Stimulated activated naive B cell treated with anti-CD40 and anti-IgM and Interleukin-4, amounts not matched to agents 10 μg/mL and 1 μg/mL and 100 μg/mL, for 72 hours (primary cell): ENCODE results near the gene OR11H7.
A peak's percentile ranks its signal among the peaks of the same experiment; 100 is the strongest.
"Not testable (repeated sequence)": the region's sequence is repeated elsewhere in the genome, so short reads cannot be mapped to it uniquely, and the experiment has no call there.

Source experiments
- ATAC-seq, 2 donors: fragments of 150-1000 bp; cut with Tn5 transposase; replicated peaks; 2 replicates each; pipeline ENCODE4 v1.10.0; 2021; ENCODE audit warnings: moderate library complexity in 1 of 2
- DNase-seq: peaks from one replicate; pipeline ENCODE4 v3.0.0; 2021
- H3K27ac Mint-ChIP-seq: one replicate; pipeline ENCODE4 v1.8.0; 2022; ENCODE audit warnings: mild to moderate bottlenecking, mixed read lengths
- H3K27me3 Mint-ChIP-seq, 2 donors: one replicate each; pipeline ENCODE4 v1.8.0; 2022; ENCODE audit warnings: mixed read lengths in 2 of 2
- H3K36me3 Mint-ChIP-seq, 2 donors: one replicate each; pipeline ENCODE4 v1.8.0; 2022; ENCODE audit warnings: mixed read lengths in 2 of 2, mild to moderate bottlenecking in 1 of 2
- H3K4me1 Mint-ChIP-seq, 2 donors: one replicate each; pipeline ENCODE4 v1.8.0; 2022; ENCODE audit warnings: mixed read lengths in 2 of 2, mild to moderate bottlenecking in 1 of 2
- H3K4me3 Mint-ChIP-seq, 2 donors: one replicate each; pipeline ENCODE4 v1.8.0; 2022; ENCODE audit warnings: mild to moderate bottlenecking in 2 of 2, mixed read lengths in 2 of 2, moderate library complexity in 1 of 2
- H3K9me3 Mint-ChIP-seq, 2 donors: one replicate each; pipeline ENCODE4 v1.8.0; 2022; ENCODE audit warnings: mixed read lengths in 2 of 2, mild to moderate bottlenecking in 1 of 2

Gene OR11H7

DNA sequence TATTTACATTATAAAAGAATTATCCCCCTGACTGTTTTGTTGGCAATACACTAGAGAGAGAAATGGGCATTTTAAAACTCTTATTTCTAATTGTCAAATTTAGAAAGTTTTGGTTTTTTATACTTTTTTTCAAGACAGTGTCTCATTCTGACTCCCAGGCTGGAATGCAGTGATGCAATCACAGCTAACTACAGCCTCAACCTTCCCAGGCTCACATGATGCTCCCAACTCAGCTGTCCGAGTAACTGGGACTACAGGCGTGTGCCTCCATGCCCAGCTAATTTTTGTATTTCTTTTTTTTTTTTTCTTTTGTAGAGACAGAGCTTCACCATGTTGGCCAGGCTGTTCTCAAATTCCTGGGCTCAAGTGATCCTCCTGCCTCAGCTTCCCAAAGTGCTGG lies 13.6 kb upstream of the OR11H7 start:
- no peaks in the 10 kb centered on the region for H3K4me1 Mint-ChIP-seq
- no peak overlapping the region for H3K4me3 Mint-ChIP-seq
- H3K9me3 Mint-ChIP-seq, result peaks cover 0 to 8% of the 10 kb centered on the region in 2 donors
- H3K36me3 Mint-ChIP-seq, result peaks cover 3 to 4% of the 10 kb centered on the region in 2 donors
- no peak overlapping the region for H3K27ac Mint-ChIP-seq
- DNase-seq (no peak), ATAC-seq (no peak)
- H3K27me3 Mint-ChIP-seq, result peaks cover 12 to 15% of the 10 kb centered on the region in 2 donors

DNA sequence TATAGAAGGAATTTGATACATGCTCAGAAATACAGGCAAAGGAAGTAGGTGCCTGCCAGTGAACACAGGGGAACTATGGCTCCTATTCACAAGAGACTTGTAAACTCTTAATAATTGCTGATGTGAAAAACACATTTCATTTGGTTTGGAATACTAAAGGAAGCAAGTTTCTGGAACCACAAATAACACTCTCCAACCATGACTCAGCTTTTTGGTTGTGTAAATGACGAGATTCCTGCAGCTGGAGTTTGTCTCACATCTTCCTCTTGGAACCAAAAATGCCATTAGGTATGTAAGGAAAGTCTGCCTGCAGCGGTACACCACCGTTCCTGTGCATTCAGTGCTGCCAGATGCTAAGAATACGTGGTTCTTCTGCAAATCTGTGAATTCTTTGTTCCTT lies 9.7 kb upstream of the OR11H7 start:
- Mint-ChIP-seq H3K36me3 (peaks cover 0 to 2% of the 10 kb centered on the region in 2 donors), H3K4me3 (no peak overlapping the region), H3K27me3 (peaks cover 8 to 12% of the 10 kb centered on the region in 2 donors), H3K27ac (no peak overlapping the region), H3K4me1 (no peaks in the 10 kb centered on the region), H3K9me3 (peaks cover 0 to 7% of the 10 kb centered on the region in 2 donors)
- ATAC-seq, result no peak
- no peak for DNase-seq

GRCh38 chr14:20223410-20223809 lies 5.4 kb upstream of the OR11H7 start, which contains the start of gene OR11H6:
OR11H6 (plus strand) TSS chr14:20223710; CDS start chr14:20223710, 0 bp downstream.
- ATAC-seq, result no peak
- peaks cover 0 to 2% of the 10 kb centered on the region in 2 donors for H3K9me3 Mint-ChIP-seq
- peaks cover 9 to 16% of the 10 kb centered on the region in 2 donors for H3K27me3 Mint-ChIP-seq
- no peak within 1 kb of the TSS for H3K27ac Mint-ChIP-seq
- DNase-seq, result no peak
- no peaks in the 10 kb centered on the region for H3K36me3 Mint-ChIP-seq
- H3K4me3 Mint-ChIP-seq, result no peak within 1 kb of the TSS
- no peaks in the 10 kb centered on the region for H3K4me1 Mint-ChIP-seq

DNA sequence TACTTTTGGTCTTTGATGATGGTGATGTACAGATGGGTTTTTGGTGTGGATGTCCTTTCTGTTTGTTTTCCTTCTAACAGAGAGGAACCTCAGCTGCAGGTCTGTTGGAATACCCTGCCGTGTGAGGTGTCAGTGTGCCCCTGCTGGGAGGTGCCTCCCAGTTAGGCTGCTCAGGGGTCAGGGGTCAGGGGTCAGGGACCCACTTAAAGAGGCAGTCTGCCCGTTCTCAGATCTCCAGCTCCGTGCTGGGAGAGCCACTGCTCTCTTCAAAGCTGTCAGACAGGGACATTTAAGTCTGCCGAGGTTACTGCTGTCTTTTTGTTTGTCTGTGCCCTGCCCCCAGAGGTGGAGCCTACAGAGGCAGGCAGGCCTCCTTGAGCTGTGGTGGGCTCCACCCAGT lies 6.6 kb downstream of the OR11H7 start:
- not testable (repeated sequence) for H3K27me3 Mint-ChIP-seq, ATAC-seq, H3K36me3 Mint-ChIP-seq, H3K9me3 Mint-ChIP-seq, H3K4me3 Mint-ChIP-seq, H3K27ac Mint-ChIP-seq, DNase-seq, H3K4me1 Mint-ChIP-seq

- no peak overlapping the region for H3K27ac Mint-ChIP-seq
- H3K27me3 Mint-ChIP-seq, result peaks cover under 1 to 6% of the 10 kb centered on the region in 2 donors
- H3K9me3 Mint-ChIP-seq, result peaks cover 5% of the 10 kb centered on the region in 2 donors
- ATAC-seq (no peak), DNase-seq (no peak)
- H3K36me3 Mint-ChIP-seq, result peaks cover 2 to 5% of the 10 kb centered on the region in 2 donors
- no peaks in the 10 kb centered on the region for H3K4me1 Mint-ChIP-seq
- H3K4me3 Mint-ChIP-seq, result no peak overlapping the region
Measured at GRCh38 chr14:20247646-20248246, 19.0 kb downstream of the OR11H7 start.

- DNase-seq (no peak), ATAC-seq (peak in 1 of 2 donors; percentile 27)
- Mint-ChIP-seq H3K36me3 (peaks cover 7 to 9% of the 10 kb centered on the region in 2 donors), H3K27ac (no peak overlapping the region), H3K9me3 (peaks cover 0 to 2% of the 10 kb centered on the region in 2 donors), H3K4me3 (no peak overlapping the region), H3K4me1 (peaks cover 6 to 7% of the 10 kb centered on the region in 2 donors), H3K27me3 (no peaks in the 10 kb centered on the region)
Measured at GRCh38 chr14:20262642-20263128, 33.9 kb downstream of the OR11H7 start.

DNA sequence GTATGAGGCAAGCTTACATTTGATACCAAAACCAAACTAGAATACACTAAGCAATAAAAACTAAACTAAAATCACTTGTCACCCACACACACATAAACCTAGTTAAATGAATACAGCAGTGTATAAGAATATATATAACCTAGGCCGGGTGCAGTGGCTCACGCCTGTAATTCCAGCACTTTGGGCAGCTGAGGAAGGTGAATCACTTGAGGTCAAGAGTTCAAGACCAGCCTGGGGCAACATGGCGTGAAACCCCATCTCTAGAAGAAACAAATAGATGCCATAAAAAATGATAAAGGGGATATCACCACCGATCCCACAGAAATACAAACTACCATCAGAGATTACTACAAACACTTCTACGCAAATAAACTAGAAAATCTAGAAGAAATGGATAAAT lies 35.6 kb downstream of the OR11H7 start:
- not testable (repeated sequence) for H3K4me1 Mint-ChIP-seq, H3K27me3 Mint-ChIP-seq, DNase-seq, ATAC-seq, H3K4me3 Mint-ChIP-seq, H3K27ac Mint-ChIP-seq, H3K9me3 Mint-ChIP-seq
- H3K36me3 Mint-ChIP-seq, result peaks cover 7 to 12% of the 10 kb centered on the region in 2 donors

DNA sequence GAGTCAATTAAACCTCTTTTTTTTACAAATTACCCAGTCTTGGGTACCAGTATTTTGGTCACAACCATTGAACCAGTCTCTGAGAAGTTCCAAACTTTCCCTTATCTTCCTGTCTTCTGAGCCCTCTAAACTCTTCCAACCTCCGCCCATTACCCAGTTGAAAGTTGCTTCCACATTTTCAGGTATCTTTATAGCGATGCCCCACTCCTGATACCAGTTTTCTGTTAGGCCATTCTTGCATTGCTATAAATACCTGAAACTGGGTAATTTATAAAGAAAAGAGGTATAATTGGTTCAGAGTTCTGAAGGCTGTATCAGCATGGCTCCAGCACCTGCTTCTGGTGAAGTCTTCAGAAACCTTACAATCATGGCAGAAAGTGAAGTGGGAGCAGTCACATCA lies 45.3 kb downstream of the OR11H7 start:
- Mint-ChIP-seq H3K4me3 (no peak overlapping the region), H3K27me3 (no peaks in the 10 kb centered on the region), H3K36me3 (peaks cover 52 to 63% of the 10 kb centered on the region in 2 donors), H3K4me1 (peaks cover 1 to 6% of the 10 kb centered on the region in 2 donors), H3K9me3 (peaks cover 28 to 35% of the 10 kb centered on the region in 2 donors), H3K27ac (no peak overlapping the region)
- DNase-seq (no peak), ATAC-seq (no peak)

- Mint-ChIP-seq H3K9me3 (peaks cover 17 to 31% of the 10 kb centered on the region in 2 donors), H3K4me1 (peaks cover 8 to 26% of the 10 kb centered on the region in 2 donors), H3K27ac (no peak overlapping the region), H3K4me3 (no peak overlapping the region), H3K27me3 (no peaks in the 10 kb centered on the region), H3K36me3 (peaks cover 65 to 78% of the 10 kb centered on the region in 2 donors)
- DNase-seq (no peak), ATAC-seq (no peak)
Measured at GRCh38 chr14:20277409-20277808, 48.6 kb downstream of the OR11H7 start.

DNA sequence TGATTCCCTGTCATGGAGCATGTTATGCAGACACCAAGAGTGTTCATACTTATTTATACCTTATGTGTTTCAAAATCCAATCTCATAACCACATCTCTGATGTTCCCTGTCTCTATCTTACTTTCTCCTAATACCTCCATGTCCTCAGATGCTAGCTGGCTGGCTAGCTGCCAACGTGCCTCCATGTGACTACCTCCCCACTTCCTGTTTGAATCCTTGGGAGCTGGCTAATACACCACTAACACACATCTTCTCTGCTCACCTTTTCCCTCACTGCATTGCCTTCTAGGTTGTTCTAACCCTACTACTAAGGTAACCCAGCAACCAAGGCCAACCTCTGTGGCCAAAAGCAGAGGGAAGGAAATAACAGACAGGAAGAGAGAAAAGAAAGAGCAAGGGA lies 49.6 kb downstream of the OR11H7 start:
- ATAC-seq (no peak), DNase-seq (no peak)
- Mint-ChIP-seq H3K27ac (no peak overlapping the region), H3K4me1 (peaks cover 8 to 26% of the 10 kb centered on the region in 2 donors), H3K9me3 (peaks cover 14 to 23% of the 10 kb centered on the region in 2 donors), H3K4me3 (no peak overlapping the region), H3K27me3 (no peaks in the 10 kb centered on the region), H3K36me3 (peaks cover 64 to 78% of the 10 kb centered on the region in 2 donors)

GRCh38 chr14:20280265-20280664 lies 51.5 kb downstream of the OR11H7 start:
- peaks cover 64 to 73% of the 10 kb centered on the region in 2 donors for H3K36me3 Mint-ChIP-seq
- H3K4me3 Mint-ChIP-seq, ATAC-seq, H3K27me3 Mint-ChIP-seq, H3K27ac Mint-ChIP-seq, DNase-seq: not testable (repeated sequence)
- peaks cover 8 to 26% of the 10 kb centered on the region in 2 donors for H3K4me1 Mint-ChIP-seq
- H3K9me3 Mint-ChIP-seq, result peaks cover 5 to 13% of the 10 kb centered on the region in 2 donors
